ENCODE data around the gene OR10G3. TPM values are rescaled to one million over a fixed set of nuclear protein-coding genes. Genes with fewer than 3 reads are reported as not detected.

OR10G3 gene
- total RNA-seq, 3 donors from 2014 or later: not detected

GRCh38 chr14:21535545-21536417 is 44.1 kb downstream of the OR10G3 start:
- peaks cover 0 to 3% of the 10 kb centered on the region in 2 donors for H3K27me3 ChIP-seq
- H3K4me3 ChIP-seq: peak overlapping the region in 2 of 3 donors; percentile 47 to 66
- no peaks in the 10 kb centered on the region for H3K9me3 ChIP-seq
- no peak overlapping the region for H3K27ac ChIP-seq
- intact Hi-C loops (cut with DNase I; ENCODE audit: low total_unique reads): no loop called here
- TF ChIP-seq CTCF (IDR thresholded peaks at IDR 0.05): no peak
- no peak for TF ChIP-seq POLR2AphosphoS5 (IDR thresholded peaks at IDR 0.05)
- TF ChIP-seq POLR2A (IDR thresholded peaks at IDR 0.05): no peak
- DNase-seq (ENCODE audit: low spot score in 2 of 2): no peak
- H3K4me1 ChIP-seq: no peaks in the 10 kb centered on the region
- H3K36me3 ChIP-seq: no peaks in the 10 kb centered on the region

GRCh38 chr14:21534576-21534975 is 45.3 kb downstream of the OR10G3 start:
- DNase-seq (ENCODE audit: low spot score in 2 of 2): no peak
- no peaks in the 10 kb centered on the region for H3K4me1 ChIP-seq
- H3K9me3 ChIP-seq: no peaks in the 10 kb centered on the region
- intact Hi-C loops (cut with DNase I; ENCODE audit: low total_unique reads): no loop called here
- H3K4me3 ChIP-seq: no peak overlapping the region
- H3K27me3 ChIP-seq: peaks cover 0 to 3% of the 10 kb centered on the region in 2 donors
- TF ChIP-seq CTCF (IDR thresholded peaks at IDR 0.05): no peak
- TF ChIP-seq POLR2A (IDR thresholded peaks at IDR 0.05): no peak
- no peak for TF ChIP-seq POLR2AphosphoS5 (IDR thresholded peaks at IDR 0.05)
- H3K27ac ChIP-seq: no peak overlapping the region
- no peaks in the 10 kb centered on the region for H3K36me3 ChIP-seq

GRCh38 chr14:21533294-21533693 is 46.6 kb downstream of the OR10G3 start:
- DNase-seq (ENCODE audit: low spot score in 2 of 2): no peak
- Histone ChIP-seq H3K27ac (no peak overlapping the region), H3K27me3 (peaks cover 0 to 3% of the 10 kb centered on the region in 2 donors), H3K36me3 (no peaks in the 10 kb centered on the region), H3K4me3 (no peak overlapping the region), H3K9me3 (no peaks in the 10 kb centered on the region), H3K4me1 (no peaks in the 10 kb centered on the region)
- no peak for TF ChIP-seq POLR2A (IDR thresholded peaks at IDR 0.05)
- no peak for TF ChIP-seq CTCF (IDR thresholded peaks at IDR 0.05)
- TF ChIP-seq POLR2AphosphoS5 (IDR thresholded peaks at IDR 0.05): no peak
- intact Hi-C loops (cut with DNase I; ENCODE audit: low total_unique reads): no loop called here

GRCh38 chr14:21529515-21529914 is 50.4 kb downstream of the OR10G3 start:
- H3K4me1 ChIP-seq: peaks cover 0 to 5% of the 10 kb centered on the region in 2 donors
- H3K9me3 ChIP-seq: no peaks in the 10 kb centered on the region
- no peak for DNase-seq (ENCODE audit: low spot score in 2 of 2)
- H3K4me3 ChIP-seq: no peak overlapping the region
- no peak overlapping the region for H3K27ac ChIP-seq
- no peaks in the 10 kb centered on the region for H3K36me3 ChIP-seq
- peaks cover 0 to 3% of the 10 kb centered on the region in 2 donors for H3K27me3 ChIP-seq
- TF ChIP-seq POLR2A (IDR thresholded peaks at IDR 0.05): no peak
- no peak for TF ChIP-seq CTCF (IDR thresholded peaks at IDR 0.05)
- TF ChIP-seq POLR2AphosphoS5 (IDR thresholded peaks at IDR 0.05): no peak
- intact Hi-C loops (cut with DNase I; ENCODE audit: low total_unique reads): no loop called here
